ENCODE measurements around the gene PDYN. TPM values are rescaled to one million over a fixed set of nuclear protein-coding genes. Genes with fewer than 3 reads are reported as not detected.

PDYN gene
- total RNA-seq, 4 donors from 2014 or later = not detected

GRCh38 chr20:1930165-1930564 is 63.7 kb downstream of the PDYN start:
- ATAC-seq (ENCODE audit: low FRiP score) (no peak), DNase-seq (ENCODE audit: low spot score) (no peak)
- TF ChIP-seq CTCF (IDR thresholded peaks at IDR 0.05) = no peak

GRCh38 chr20:1929460-1929859 is 64.4 kb downstream of the PDYN start:
- ATAC-seq (ENCODE audit: low FRiP score) = no peak
- DNase-seq (ENCODE audit: low spot score) = no peak
- TF ChIP-seq CTCF (IDR thresholded peaks at IDR 0.05) = no peak

- TF ChIP-seq CTCF (IDR thresholded peaks at IDR 0.05) = no peak
- DNase-seq (ENCODE audit: low spot score) (no peak), ATAC-seq (ENCODE audit: low FRiP score) (no peak)
These were observed 65.1 kb downstream of the PDYN start for GRCh38 chr20:1928782-1929181.

Other genes starting within 250 kb of the PDYN start
- gene SIRPA, start 98.7 kb downstream of the PDYN start, total RNA-seq = 10 to 100 TPM; 51.9 to 86.1 (median 77.0) TPM
- 10 to 100 TPM; 21.6 to 30.0 (median 24.7) TPM for gene STK35, start 107.8 kb upstream of the PDYN start, total RNA-seq

All from omental fat pad (tissue), 4 donors.